ENCODE measurements around the gene ATXN1. TPM values are rescaled to one million over a fixed set of nuclear protein-coding genes. Genes with fewer than 3 reads are reported as not detected.

ATXN1 gene
- total and polyA plus RNA-seq, 2 of the 8 experiments (the other 6 are each of a cell fraction or from before 2014, with no cell fraction given), result 1.6 to 4.0 TPM

- TF ChIP-seq SIN3A (conservative IDR thresholded peaks at IDR 0.05 in 1 of 2, IDR thresholded peaks at IDR 0.05 in 1 of 2; ENCODE audit: low read depth in 1 of 2, low read length in 2 of 2) (no peak), GABPA (IDR thresholded peaks at IDR 0.05; ENCODE audit: borderline replicate concordance, insufficient read depth, low read length) (no peak), YY1 (IDR thresholded peaks at IDR 0.05; ENCODE audit: low read depth, low read length) (no peak), TEAD4 (IDR thresholded peaks at IDR 0.05; ENCODE audit: low read depth, low read length) (no peak), KDM1A (IDR thresholded peaks at IDR 0.05; ENCODE audit: borderline replicate concordance, low read length) (no peak), SAP30 (IDR thresholded peaks at IDR 0.05; ENCODE audit: insufficient read depth, insufficient replicate concordance, low read length) (no peak)
These were observed 111.4 kb downstream of the ATXN1 start (continued) for GRCh38 chr6:16649890-16650289.
